NB4 (cell line): ENCODE measurements around the gene BSX.

Experiments used
- DNase-seq: peaks from one replicate; pipeline ENCODE4 v3.0.0; 2010; ENCODE audit warnings: low read depth
- H3K4me3 ChIP-seq: one replicate; pipeline ENCODE4 v1.5.1; 2011; ENCODE audit warnings: mild to moderate bottlenecking, low read depth, low read length, moderate library complexity
- CTCF ChIP-seq: IDR thresholded peaks from one replicate; pipeline ENCODE4 v1.5.1; 2012; ENCODE audit warnings: low read depth, low read length
- MAX ChIP-seq: IDR thresholded peaks from 2 replicates; pipeline ENCODE4 v1.6.1; 2011; ENCODE audit warnings: low read depth, low read length
- MYC ChIP-seq: IDR thresholded peaks from 2 replicates; pipeline ENCODE4 v1.6.1; 2011; ENCODE audit warnings: low read depth, low read length
- POLR2A ChIP-seq: IDR thresholded peaks from 2 replicates; pipeline ENCODE4 v1.6.1; 2011; ENCODE audit warnings: mild to moderate bottlenecking; ENCODE audit not compliant: insufficient read length; ENCODE audit errors: extremely low read depth

Gene BSX

GRCh38 chr11:122931510-122931909, 50.1 kb downstream of the BSX start:
- TF ChIP-seq CTCF (no peak), MAX (no peak), POLR2A (no peak), MYC (no peak)
- DNase-seq = no peak
- no peak overlapping the region for H3K4me3 ChIP-seq
